Measurements from ENCODE around the gene SYNGR3.

The SYNGR3 gene

DNA sequence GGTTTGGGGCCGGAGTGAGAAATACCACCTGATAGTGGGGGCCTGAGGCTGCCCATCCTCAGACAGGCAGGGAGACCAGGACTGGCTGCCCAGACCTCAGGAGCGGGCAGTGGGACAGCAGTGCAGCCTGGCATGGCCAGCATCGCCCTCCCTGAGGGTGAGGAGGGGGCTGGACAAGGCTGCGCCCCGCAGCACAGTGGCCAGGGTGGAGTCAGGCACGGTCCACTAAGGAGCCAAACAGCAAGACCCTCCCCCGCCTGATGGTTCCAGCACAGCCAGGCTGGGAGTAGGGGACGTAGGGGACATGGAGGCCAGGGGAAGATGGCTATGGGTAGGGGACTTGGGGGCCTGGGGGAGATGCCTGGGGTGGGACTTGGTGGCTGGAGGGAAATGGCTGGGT is 16.5 kb downstream of the SYNGR3 start:
- H3F3A ChIP-seq (ENCODE audit: insufficient read depth, low read length): no peaks in the 10 kb centered on the region
- H3K4me2 ChIP-seq (ENCODE audit: low read depth, low read length): no peak overlapping the region
- H3K79me2 ChIP-seq (ENCODE audit: low read length): peaks cover 75% of the 10 kb centered on the region
- H3K9ac ChIP-seq (ENCODE audit: low read length): no peak overlapping the region
- DNase-seq: no peak
- H3K4me3 ChIP-seq (ENCODE audit: low read length): no peak overlapping the region
- H3K27me3 ChIP-seq (replicated peaks; ENCODE audit: insufficient read depth, low read length): no peaks in the 10 kb centered on the region
- no peaks in the 10 kb centered on the region for H3K36me3 ChIP-seq (replicated peaks; ENCODE audit: insufficient read depth, low read length)
- TF ChIP-seq EZH2phosphoT487 (IDR thresholded peaks at IDR 0.05; ENCODE audit: low read length): no peak
- TF ChIP-seq, protein P1, sequence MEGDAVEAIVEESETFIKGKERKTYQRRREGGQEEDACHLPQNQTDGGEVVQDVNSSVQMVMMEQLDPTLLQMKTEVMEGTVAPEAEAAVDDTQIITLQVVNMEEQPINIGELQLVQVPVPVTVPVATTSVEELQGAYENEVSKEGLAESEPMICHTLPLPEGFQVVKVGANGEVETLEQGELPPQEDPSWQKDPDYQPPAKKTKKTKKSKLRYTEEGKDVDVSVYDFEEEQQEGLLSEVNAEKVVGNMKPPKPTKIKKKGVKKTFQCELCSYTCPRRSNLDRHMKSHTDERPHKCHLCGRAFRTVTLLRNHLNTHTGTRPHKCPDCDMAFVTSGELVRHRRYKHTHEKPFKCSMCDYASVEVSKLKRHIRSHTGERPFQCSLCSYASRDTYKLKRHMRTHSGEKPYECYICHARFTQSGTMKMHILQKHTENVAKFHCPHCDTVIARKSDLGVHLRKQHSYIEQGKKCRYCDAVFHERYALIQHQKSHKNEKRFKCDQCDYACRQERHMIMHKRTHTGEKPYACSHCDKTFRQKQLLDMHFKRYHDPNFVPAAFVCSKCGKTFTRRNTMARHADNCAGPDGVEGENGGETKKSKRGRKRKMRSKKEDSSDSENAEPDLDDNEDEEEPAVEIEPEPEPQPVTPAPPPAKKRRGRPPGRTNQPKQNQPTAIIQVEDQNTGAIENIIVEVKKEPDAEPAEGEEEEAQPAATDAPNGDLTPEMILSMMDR (IDR thresholded peaks at IDR 0.05; ENCODE audit: low read length): no peak
- TF ChIP-seq EZH2 (optimal IDR thresholded peaks at IDR 0.05; ENCODE audit: low read depth, low read length): no peak
- no peak overlapping the region for H2AFZ ChIP-seq (ENCODE audit: low read length)
- H4K20me1 ChIP-seq (ENCODE audit: insufficient read depth, low read length): peaks cover 6% of the 10 kb centered on the region; the same call in 1 of the 2 replicates
- H3K27ac ChIP-seq (ENCODE audit: low read length): no peak overlapping the region
- no peaks in the 10 kb centered on the region for H3K9me3 ChIP-seq (replicated peaks; ENCODE audit: insufficient read depth, low read length)
- H3K9me2 ChIP-seq (replicated peaks; ENCODE audit: insufficient read depth, low read length): no peaks in the 10 kb centered on the region
- peaks cover 17% of the 10 kb centered on the region; the same call in 1 of the 2 replicates for H3K4me1 ChIP-seq (ENCODE audit: low read length)

DNA sequence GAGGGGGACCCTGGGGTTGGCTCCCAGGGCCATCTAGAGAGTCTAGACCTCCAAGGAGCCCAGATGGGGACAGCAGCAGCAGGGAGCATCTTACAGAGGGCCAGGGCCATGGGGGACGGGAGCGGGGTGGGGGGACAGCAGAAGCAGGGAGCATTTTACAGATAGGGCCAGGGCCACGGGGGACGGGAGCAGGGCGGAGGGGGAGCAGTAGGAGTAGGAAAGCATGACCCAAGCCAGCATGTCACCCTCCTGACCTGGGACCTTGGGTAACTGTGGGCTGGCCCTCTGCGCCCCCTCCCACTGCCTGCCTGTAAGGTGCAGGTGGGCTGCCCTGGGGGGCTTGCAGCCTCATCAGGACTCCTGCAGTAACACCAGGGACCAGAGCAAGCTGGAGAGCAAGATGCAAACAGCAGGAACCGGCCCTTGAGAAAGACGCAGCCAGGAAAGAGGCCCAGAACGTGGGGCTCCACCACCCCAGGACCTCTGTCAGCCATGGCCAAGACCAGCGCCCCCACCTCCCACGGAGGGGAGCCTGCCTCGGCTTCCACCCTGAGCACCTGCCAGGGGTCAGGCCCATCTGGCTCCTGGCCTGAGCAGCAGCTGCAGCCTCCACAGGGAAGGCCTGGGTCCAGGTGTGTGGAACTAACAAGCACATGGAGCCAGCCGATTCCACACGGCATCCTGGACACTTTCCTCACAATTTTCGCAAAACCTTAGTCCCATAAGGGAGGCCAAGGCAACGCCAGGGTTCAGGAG is 17.5 kb downstream of the SYNGR3 start:
- Histone ChIP-seq H3K4me2 (ENCODE audit: low read depth, low read length) (peak overlapping the region; percentile 96), H3K9me3 (replicated peaks; ENCODE audit: insufficient read depth, low read length) (no peaks in the 10 kb centered on the region), H2AFZ (ENCODE audit: low read length) (no peak overlapping the region), H3K79me2 (ENCODE audit: low read length) (peaks cover 75% of the 10 kb centered on the region), H3K4me3 (ENCODE audit: low read length) (peak overlapping the region; percentile 92), H3K4me1 (ENCODE audit: low read length) (peaks cover 17% of the 10 kb centered on the region; the same call in 1 of the 2 replicates), H3K36me3 (replicated peaks; ENCODE audit: insufficient read depth, low read length) (no peaks in the 10 kb centered on the region), H3K9ac (ENCODE audit: low read length) (peak overlapping the region; percentile 89; the same call in 1 of the 2 replicates), H3F3A (ENCODE audit: insufficient read depth, low read length) (no peaks in the 10 kb centered on the region), H4K20me1 (ENCODE audit: insufficient read depth, low read length) (peaks cover 6% of the 10 kb centered on the region; the same call in 1 of the 2 replicates), H3K27me3 (replicated peaks; ENCODE audit: insufficient read depth, low read length) (no peaks in the 10 kb centered on the region), H3K9me2 (replicated peaks; ENCODE audit: insufficient read depth, low read length) (no peaks in the 10 kb centered on the region), H3K27ac (ENCODE audit: low read length) (peak overlapping the region; percentile 47; the same call in 1 of the 2 replicates)
- TF ChIP-seq EZH2 (optimal IDR thresholded peaks at IDR 0.05; ENCODE audit: low read depth, low read length): no peak
- TF ChIP-seq, protein P1 (IDR thresholded peaks at IDR 0.05; ENCODE audit: low read length): no peak
- no peak for TF ChIP-seq EZH2phosphoT487 (IDR thresholded peaks at IDR 0.05; ENCODE audit: low read length)
- no peak for DNase-seq

DNA sequence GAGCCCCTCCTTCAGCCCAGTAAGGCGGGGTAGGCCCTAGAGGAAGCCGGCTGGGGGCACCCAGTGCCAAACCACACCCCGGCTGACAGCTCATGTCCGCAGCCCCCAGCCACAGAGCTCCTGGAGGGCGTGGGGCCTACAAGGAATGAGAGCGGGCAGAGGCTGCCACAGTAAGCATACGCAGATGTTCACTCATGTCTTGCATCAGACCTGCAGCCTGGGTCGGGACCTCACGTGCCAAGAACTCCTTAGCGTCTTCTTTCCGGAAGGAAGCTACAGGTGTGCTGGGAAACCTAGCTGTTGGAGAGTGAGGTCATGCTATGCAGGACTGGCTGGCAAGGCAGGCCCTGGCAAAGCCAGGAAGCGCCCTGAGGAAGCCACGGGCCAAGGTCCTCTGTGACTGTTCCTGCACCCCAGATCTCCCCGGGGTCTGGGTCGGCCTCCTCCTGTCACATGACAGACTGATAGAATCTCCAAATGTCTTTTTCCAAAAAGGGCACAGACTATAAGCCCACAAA is 18.3 kb downstream of the SYNGR3 start:
- H3K27ac ChIP-seq (ENCODE audit: low read length): peak overlapping the region; percentile 47; the same call in 1 of the 2 replicates
- TF ChIP-seq EZH2phosphoT487 (IDR thresholded peaks at IDR 0.05; ENCODE audit: low read length) (no peak), EZH2 (optimal IDR thresholded peaks at IDR 0.05; ENCODE audit: low read depth, low read length) (no peak)
- TF ChIP-seq, protein P1 (IDR thresholded peaks at IDR 0.05; ENCODE audit: low read length): no peak
- peaks cover 71% of the 10 kb centered on the region for H3K79me2 ChIP-seq (ENCODE audit: low read length)
- peaks cover 17% of the 10 kb centered on the region; the same call in 1 of the 2 replicates for H3K4me1 ChIP-seq (ENCODE audit: low read length)
- H3K36me3 ChIP-seq (replicated peaks; ENCODE audit: insufficient read depth, low read length): no peaks in the 10 kb centered on the region
- H3K4me2 ChIP-seq (ENCODE audit: low read depth, low read length): peak overlapping the region; percentile 96
- H4K20me1 ChIP-seq (ENCODE audit: insufficient read depth, low read length): peaks cover 6% of the 10 kb centered on the region; the same call in 1 of the 2 replicates
- no peak for DNase-seq
- no peaks in the 10 kb centered on the region for H3K9me3 ChIP-seq (replicated peaks; ENCODE audit: insufficient read depth, low read length)
- H3K9me2 ChIP-seq (replicated peaks; ENCODE audit: insufficient read depth, low read length): no peaks in the 10 kb centered on the region
- no peaks in the 10 kb centered on the region for H3F3A ChIP-seq (ENCODE audit: insufficient read depth, low read length)
- H2AFZ ChIP-seq (ENCODE audit: low read length): no peak overlapping the region
- peak overlapping the region; percentile 89 for H3K9ac ChIP-seq (ENCODE audit: low read length)
- H3K27me3 ChIP-seq (replicated peaks; ENCODE audit: insufficient read depth, low read length): no peaks in the 10 kb centered on the region
- H3K4me3 ChIP-seq (ENCODE audit: low read length): peak overlapping the region; percentile 92

Data from MM.1S (cell line).